Measurements from ENCODE around the gene PLA2G15.

The PLA2G15 gene

DNA sequence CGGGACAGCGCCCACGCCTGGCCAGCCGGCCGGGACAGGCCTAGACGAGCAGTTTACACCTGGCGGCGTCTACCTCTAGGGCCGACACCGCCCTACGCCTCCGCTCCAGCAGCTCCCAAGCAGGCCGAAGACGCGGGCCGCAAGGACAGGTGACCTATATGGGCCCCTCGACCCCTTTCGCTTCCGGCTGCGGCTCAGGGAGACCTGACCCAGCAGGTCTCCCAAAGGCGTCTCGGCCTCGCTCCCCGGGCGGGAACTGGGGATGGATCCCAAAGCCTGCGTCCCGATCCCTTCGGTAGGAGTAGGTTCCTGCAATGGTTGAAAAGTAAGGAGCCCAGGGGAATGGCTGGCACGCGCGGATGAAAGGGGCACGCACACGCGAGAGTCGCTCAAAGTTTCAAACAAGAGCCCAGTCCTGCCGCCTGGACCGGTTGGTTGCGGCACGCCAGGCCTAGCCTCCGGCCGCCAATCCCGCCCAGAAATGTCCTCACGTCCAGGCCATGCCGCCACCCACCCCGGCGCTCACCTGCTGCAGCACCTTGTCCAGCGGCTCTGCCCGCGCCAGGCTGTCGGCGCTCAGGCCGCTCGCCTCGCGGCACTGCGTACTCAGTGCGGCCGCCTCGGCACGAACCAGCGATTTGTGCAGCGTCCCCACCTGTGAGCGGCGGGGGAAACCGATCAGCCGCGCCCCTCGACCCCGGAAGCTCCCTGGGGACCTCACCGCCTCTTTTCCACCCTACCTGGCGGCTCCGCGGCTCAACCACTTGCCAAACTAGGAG, 9.9 kb upstream of the PLA2G15 start:
- Histone ChIP-seq H3K27ac (ENCODE audit: low read depth, low read length) (no peak overlapping the region), H3K27me3 (ENCODE audit: control insufficient read depth, insufficient read depth, low read length) (no peaks in the 10 kb centered on the region), H3K4me1 (ENCODE audit: control insufficient read depth, insufficient read depth, low read length) (peaks cover 6% of the 10 kb centered on the region), H3K9ac (ENCODE audit: low read length) (peak overlapping the region; percentile 45), H3K36me3 (ENCODE audit: control insufficient read depth, insufficient read depth, low read length) (peaks cover 18% of the 10 kb centered on the region), H3K4me3 (ENCODE audit: low read length) (peak overlapping the region; percentile 45)

- H3K36me3 ChIP-seq (ENCODE audit: control insufficient read depth, insufficient read depth, low read length), result peaks cover 13% of the 10 kb centered on the region
- peak within 1 kb of the TSS; percentile 89 for H3K4me3 ChIP-seq (ENCODE audit: low read length)
- peak within 1 kb of the TSS; percentile 48 for H3K27ac ChIP-seq (ENCODE audit: low read depth, low read length)
- peak within 1 kb of the TSS; percentile 45 for H3K9ac ChIP-seq (ENCODE audit: low read length)
- no peaks in the 10 kb centered on the region for H3K27me3 ChIP-seq (ENCODE audit: control insufficient read depth, insufficient read depth, low read length)
- peaks cover 6% of the 10 kb centered on the region for H3K4me1 ChIP-seq (ENCODE audit: control insufficient read depth, insufficient read depth, low read length)
Measured at GRCh38 chr16:68235887-68236136, 9.4 kb upstream of the PLA2G15 start, which contains the start of gene ESRP2. Gene ESRP2 (minus strand): TSS chr16:68236127. CDS start chr16:68236045, 82 bp downstream.

DNA sequence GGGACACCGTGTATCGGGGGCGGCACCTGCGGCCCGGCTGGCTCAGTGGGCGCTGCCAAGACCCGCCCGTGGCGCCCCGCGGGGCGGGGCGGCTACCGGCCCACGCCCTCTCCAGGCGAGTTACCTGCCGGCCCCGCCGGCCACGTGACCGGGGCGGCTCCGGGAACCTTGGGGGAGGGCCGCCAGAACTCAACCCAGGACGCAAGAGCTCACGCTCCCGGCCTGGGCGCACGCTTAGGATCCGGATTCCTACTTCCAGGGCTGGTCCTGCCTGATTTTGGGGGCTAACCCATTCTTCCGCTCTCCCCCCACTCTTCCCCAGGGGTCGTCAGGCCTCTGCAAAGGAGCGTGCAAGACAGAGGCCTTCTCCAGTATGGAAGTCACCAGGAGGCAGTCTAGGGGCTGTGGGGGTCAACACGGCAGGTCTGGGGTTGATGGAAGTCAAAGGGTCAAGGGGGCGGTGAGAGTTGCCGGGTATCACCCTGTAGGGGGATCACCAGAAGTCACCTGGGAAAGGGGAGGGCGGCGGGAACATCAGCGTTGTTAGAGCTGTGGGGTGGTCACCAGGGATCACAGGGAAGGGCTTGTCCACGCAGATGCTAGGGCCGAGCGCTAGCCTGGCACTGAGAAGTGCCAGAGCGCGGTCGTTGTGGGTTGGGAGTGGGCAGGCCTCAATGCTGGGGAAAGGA, 8.9 kb upstream of the PLA2G15 start:
- Histone ChIP-seq H3K27me3 (ENCODE audit: control insufficient read depth, insufficient read depth, low read length) (no peaks in the 10 kb centered on the region), H3K4me3 (ENCODE audit: low read length) (peak overlapping the region; percentile 89), H3K27ac (ENCODE audit: low read depth, low read length) (no peak overlapping the region), H3K36me3 (ENCODE audit: control insufficient read depth, insufficient read depth, low read length) (peaks cover 8% of the 10 kb centered on the region), H3K9ac (ENCODE audit: low read length) (peak overlapping the region; percentile 25), H3K4me1 (ENCODE audit: control insufficient read depth, insufficient read depth, low read length) (peaks cover 6% of the 10 kb centered on the region)

DNA sequence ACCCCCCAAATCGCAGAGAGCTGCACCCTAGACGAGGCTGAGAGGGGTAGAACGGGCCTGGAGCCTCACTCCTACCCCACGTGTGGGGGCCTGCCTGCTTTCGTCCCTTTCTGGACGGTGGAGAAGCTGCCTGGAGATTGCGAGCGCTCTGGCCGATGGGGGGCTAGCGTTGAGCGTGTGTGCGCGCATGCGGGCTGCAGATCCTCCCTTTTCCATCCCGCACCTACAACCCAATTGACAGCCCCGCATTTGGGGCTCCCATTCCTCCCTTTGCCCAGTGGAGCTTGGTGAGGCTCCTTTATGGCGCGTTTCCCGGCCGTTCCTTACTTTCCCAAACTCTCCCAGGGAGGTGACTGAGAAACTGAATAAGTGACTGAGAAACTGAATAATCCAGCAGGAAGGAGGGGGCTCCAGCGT, 8.3 kb upstream of the PLA2G15 start:
- Histone ChIP-seq H3K27ac (ENCODE audit: low read depth, low read length) (peak overlapping the region; percentile 48), H3K27me3 (ENCODE audit: control insufficient read depth, insufficient read depth, low read length) (no peaks in the 10 kb centered on the region), H3K4me1 (ENCODE audit: control insufficient read depth, insufficient read depth, low read length) (peaks cover 6% of the 10 kb centered on the region), H3K9ac (ENCODE audit: low read length) (peak overlapping the region; percentile 25), H3K36me3 (ENCODE audit: control insufficient read depth, insufficient read depth, low read length) (peaks cover 4% of the 10 kb centered on the region), H3K4me3 (ENCODE audit: low read length) (peak overlapping the region; percentile 89)

GRCh38 chr16:68237243-68238028, 7.7 kb upstream of the PLA2G15 start:
- peaks cover 6% of the 10 kb centered on the region for H3K4me1 ChIP-seq (ENCODE audit: control insufficient read depth, insufficient read depth, low read length)
- H3K9ac ChIP-seq (ENCODE audit: low read length), result peak overlapping the region; percentile 78
- no peaks in the 10 kb centered on the region for H3K27me3 ChIP-seq (ENCODE audit: control insufficient read depth, insufficient read depth, low read length)
- H3K27ac ChIP-seq (ENCODE audit: low read depth, low read length), result peak overlapping the region; percentile 72
- no peaks in the 10 kb centered on the region for H3K36me3 ChIP-seq (ENCODE audit: control insufficient read depth, insufficient read depth, low read length)
- peak overlapping the region; percentile 89 for H3K4me3 ChIP-seq (ENCODE audit: low read length)

DNA sequence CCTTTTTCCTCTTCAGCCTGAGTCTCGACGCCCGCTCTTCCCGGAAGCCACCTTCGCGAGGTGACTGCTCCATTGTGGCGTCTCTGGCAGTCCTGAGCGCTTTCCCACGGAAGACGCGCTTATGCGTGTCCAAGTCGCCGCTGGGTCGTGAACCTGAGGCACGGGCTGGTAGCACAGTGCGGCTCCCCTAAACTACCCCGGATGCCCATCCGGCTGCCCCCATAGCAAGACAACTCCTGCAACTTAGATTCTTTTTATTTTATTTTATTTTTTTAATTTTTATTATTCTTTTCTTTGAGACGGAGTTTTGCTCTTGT, 7.2 kb upstream of the PLA2G15 start:
- peak overlapping the region; percentile 78 for H3K9ac ChIP-seq (ENCODE audit: low read length)
- H3K4me1 ChIP-seq (ENCODE audit: control insufficient read depth, insufficient read depth, low read length), result peaks cover 6% of the 10 kb centered on the region
- H3K27me3 ChIP-seq (ENCODE audit: control insufficient read depth, insufficient read depth, low read length), result no peaks in the 10 kb centered on the region
- peak overlapping the region; percentile 89 for H3K4me3 ChIP-seq (ENCODE audit: low read length)
- H3K27ac ChIP-seq (ENCODE audit: low read depth, low read length), result peak overlapping the region; percentile 72
- H3K36me3 ChIP-seq (ENCODE audit: control insufficient read depth, insufficient read depth, low read length), result no peaks in the 10 kb centered on the region

DNA sequence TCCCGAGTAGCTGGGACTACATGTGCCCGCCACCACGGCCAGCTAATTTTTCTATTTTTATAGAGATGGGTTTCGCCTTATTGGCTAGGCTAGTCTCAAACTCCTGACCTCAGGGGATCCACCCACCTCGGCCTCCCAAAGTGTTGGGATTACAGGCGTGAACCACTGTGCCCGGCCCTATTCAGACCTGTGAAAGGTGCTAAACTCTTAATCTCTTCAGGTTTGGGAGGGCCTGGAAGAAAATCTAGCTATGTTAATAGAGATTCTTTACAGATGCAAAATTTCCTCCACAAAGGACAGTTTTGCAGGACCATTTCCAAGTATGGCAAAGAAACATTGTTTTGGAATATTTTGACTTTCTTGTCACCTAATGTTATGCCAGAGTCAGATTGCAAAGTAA, 3.1 kb upstream of the PLA2G15 start:
- H3K9ac ChIP-seq (ENCODE audit: low read length), result no peak overlapping the region
- no peak overlapping the region for H3K27ac ChIP-seq (ENCODE audit: low read depth, low read length)
- no peaks in the 10 kb centered on the region for H3K27me3 ChIP-seq (ENCODE audit: control insufficient read depth, insufficient read depth, low read length)
- H3K4me3 ChIP-seq (ENCODE audit: low read length), result no peak overlapping the region
- H3K4me1 ChIP-seq (ENCODE audit: control insufficient read depth, insufficient read depth, low read length), result peaks cover 8% of the 10 kb centered on the region
- no peaks in the 10 kb centered on the region for H3K36me3 ChIP-seq (ENCODE audit: control insufficient read depth, insufficient read depth, low read length)

DNA sequence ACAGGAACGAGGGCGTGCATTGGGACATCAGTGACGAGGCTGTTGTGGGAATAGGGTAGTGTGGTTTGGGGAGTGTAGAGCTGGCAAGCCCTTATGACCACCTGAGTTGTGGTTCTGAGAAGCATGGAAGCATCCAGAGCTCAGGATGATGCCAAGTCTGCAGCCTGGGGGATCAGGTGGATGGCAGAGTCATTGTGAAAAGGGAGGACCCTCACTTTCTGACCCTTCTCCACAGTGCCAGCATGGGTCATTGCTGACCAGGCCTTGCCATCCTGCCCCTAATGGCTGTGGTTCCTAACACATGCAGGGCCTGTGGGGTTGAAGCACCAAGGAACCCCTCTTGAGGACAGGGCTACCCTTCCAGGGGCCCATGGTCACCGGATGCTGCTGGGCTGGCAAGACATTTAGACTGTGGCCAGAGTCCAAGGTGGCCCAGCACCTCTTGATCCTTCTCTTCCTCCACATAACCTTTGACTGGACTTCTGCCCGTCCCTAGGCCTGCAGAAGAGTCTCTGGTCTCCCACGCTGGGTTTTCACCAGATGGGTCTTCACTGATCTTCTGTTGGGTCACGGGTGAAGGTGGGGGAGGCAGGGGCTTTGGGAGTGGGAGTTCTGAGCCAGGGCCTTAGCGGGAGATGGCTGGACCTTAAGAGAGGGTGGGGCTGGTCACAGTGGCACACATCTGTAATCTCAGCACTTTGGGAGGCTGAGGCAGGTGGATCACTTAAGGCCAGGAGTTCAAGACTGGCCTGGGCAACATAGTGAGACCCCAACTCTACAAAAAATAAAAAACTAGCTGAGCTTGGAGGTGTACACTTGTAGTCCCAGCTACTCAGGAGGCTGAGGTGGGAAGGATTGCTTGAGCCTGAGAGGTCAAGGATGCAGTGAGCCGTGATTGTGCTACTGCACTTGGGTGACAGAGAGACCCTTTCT, 2.0 kb upstream of the PLA2G15 start:
- no peak overlapping the region for H3K9ac ChIP-seq (ENCODE audit: low read length)
- H3K4me3 ChIP-seq (ENCODE audit: low read length), result no peak overlapping the region
- no peak overlapping the region for H3K27ac ChIP-seq (ENCODE audit: low read depth, low read length)
- no peaks in the 10 kb centered on the region for H3K27me3 ChIP-seq (ENCODE audit: control insufficient read depth, insufficient read depth, low read length)
- H3K4me1 ChIP-seq (ENCODE audit: control insufficient read depth, insufficient read depth, low read length), result peaks cover 8% of the 10 kb centered on the region
- H3K36me3 ChIP-seq (ENCODE audit: control insufficient read depth, insufficient read depth, low read length), result no peaks in the 10 kb centered on the region

DNA sequence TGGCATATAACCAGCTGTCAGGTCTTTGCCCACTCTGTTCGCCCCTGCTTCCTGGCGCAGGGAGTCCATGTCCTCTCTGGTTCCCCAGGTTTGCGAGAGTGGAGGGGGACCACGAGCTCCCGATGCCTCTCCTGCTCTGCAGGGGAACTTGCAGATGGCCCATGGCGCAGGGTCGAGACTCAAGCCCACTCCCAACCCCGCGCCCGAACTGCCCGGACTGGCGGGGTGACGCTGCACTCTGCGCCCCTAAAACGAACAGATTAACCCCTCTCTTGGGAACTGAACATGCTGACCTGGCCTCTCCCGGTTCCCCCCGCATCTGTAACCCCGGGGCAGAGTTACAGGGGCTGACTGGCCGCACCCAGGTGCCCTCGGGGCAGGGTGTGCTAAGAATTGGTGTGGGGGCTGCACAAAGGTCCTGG, 681 bp upstream of the PLA2G15 start:
- peak overlapping the region; percentile 82 for H3K9ac ChIP-seq (ENCODE audit: low read length)
- H3K4me1 ChIP-seq (ENCODE audit: control insufficient read depth, insufficient read depth, low read length), result peaks cover 8% of the 10 kb centered on the region
- H3K36me3 ChIP-seq (ENCODE audit: control insufficient read depth, insufficient read depth, low read length), result no peaks in the 10 kb centered on the region
- H3K4me3 ChIP-seq (ENCODE audit: low read length), result peak overlapping the region; percentile 98
- H3K27ac ChIP-seq (ENCODE audit: low read depth, low read length), result no peak overlapping the region
- no peaks in the 10 kb centered on the region for H3K27me3 ChIP-seq (ENCODE audit: control insufficient read depth, insufficient read depth, low read length)

- peak overlapping the region; percentile 22 for H3K9ac ChIP-seq (ENCODE audit: low read length)
- H3K27me3 ChIP-seq (ENCODE audit: control insufficient read depth, insufficient read depth, low read length), result no peaks in the 10 kb centered on the region
- no peaks in the 10 kb centered on the region for H3K36me3 ChIP-seq (ENCODE audit: control insufficient read depth, insufficient read depth, low read length)
- H3K27ac ChIP-seq (ENCODE audit: low read depth, low read length), result no peak overlapping the region
- H3K4me3 ChIP-seq (ENCODE audit: low read length), result peak overlapping the region; percentile 71
- H3K4me1 ChIP-seq (ENCODE audit: control insufficient read depth, insufficient read depth, low read length), result peaks cover 8% of the 10 kb centered on the region
Measured at GRCh38 chr16:68246121-68246520, 948 bp downstream of the PLA2G15 start.

- peak overlapping the region; percentile 71 for H3K4me3 ChIP-seq (ENCODE audit: low read length)
- no peaks in the 10 kb centered on the region for H3K36me3 ChIP-seq (ENCODE audit: control insufficient read depth, insufficient read depth, low read length)
- H3K27ac ChIP-seq (ENCODE audit: low read depth, low read length), result no peak overlapping the region
- H3K9ac ChIP-seq (ENCODE audit: low read length), result no peak overlapping the region
- peaks cover 8% of the 10 kb centered on the region for H3K4me1 ChIP-seq (ENCODE audit: control insufficient read depth, insufficient read depth, low read length)
- H3K27me3 ChIP-seq (ENCODE audit: control insufficient read depth, insufficient read depth, low read length), result no peaks in the 10 kb centered on the region
Measured at GRCh38 chr16:68246666-68247065, 1.5 kb downstream of the PLA2G15 start.

- Histone ChIP-seq H3K27ac (ENCODE audit: low read depth, low read length) (no peak overlapping the region), H3K4me1 (ENCODE audit: control insufficient read depth, insufficient read depth, low read length) (peaks cover 8% of the 10 kb centered on the region), H3K36me3 (ENCODE audit: control insufficient read depth, insufficient read depth, low read length) (no peaks in the 10 kb centered on the region), H3K27me3 (ENCODE audit: control insufficient read depth, insufficient read depth, low read length) (no peaks in the 10 kb centered on the region), H3K4me3 (ENCODE audit: low read length) (no peak overlapping the region), H3K9ac (ENCODE audit: low read length) (no peak overlapping the region)
Measured at GRCh38 chr16:68247400-68247799, 2.2 kb downstream of the PLA2G15 start.

Data from rectal smooth muscle tissue (tissue), 1 donor.